GM13977 (cell line): ENCODE results near the gene EIF5A2.

Experiments used
- DNase-seq: peaks from one replicate; pipeline ENCODE4 v3.0.0; 2012; ENCODE audit warnings: low spot score
- in situ Hi-C: fragments of 300-500 bp; cut with MboI; formaldehyde crosslinking; loops from one replicate; pipeline ENCODE4 v1.12.0; 2022; ENCODE audit warnings: low sequenced_read_pairs, low pct_unique_long_range_greater_than_20kb, mixed read lengths, inconsistent platforms; ENCODE audit not compliant: unreplicated experiment
- TF ChIP-seq, protein P1 (sequence below): IDR thresholded peaks from 2 replicates; pipeline ENCODE4 v1.5.1; 2012; ENCODE audit warnings: mild to moderate bottlenecking, control low read depth; ENCODE audit not compliant: insufficient read depth; ENCODE audit errors: extremely low read depth, missing control alignments

The EIF5A2 gene

DNA sequence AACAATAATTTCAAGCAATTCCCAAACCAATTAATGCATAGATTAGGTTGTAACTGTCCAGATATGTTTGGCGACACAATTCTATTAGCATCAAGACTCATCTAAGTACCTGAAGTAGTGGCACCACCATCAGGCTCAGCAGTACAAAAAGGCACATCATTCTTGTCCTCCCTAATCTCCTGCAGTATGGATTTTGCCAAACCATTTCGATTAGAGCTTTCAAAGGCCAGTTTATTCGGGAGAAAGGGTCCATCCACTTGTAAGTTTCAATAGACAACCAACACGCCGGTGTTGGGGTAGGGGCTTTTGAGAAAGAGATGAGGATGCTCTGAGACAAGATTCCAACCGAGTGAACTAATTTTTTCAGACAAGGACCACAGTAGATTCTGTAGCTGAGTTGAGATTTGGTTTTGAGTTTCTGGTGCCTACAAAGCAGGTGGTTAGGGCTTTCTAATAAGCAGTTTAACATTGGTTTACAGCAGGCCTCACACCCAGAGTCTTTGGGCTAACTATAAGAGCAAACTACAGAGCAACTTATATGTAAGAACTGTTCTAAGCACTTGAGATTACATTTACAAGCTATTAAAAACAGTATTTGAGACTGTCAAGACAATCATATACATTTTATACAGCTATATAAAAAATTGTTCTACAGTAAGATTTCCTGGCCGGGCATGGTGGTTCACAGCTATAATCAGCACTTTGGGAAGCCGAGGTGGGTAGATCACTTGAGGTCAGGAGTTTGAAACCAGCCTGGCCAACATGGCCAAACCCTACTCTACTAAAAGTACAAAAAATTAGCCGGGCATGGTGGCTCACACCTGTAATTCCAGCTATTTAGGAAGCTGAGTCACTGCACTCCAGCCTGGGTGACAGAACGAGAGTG is 43.0 kb downstream of the EIF5A2 start:
- TF ChIP-seq, protein P1, sequence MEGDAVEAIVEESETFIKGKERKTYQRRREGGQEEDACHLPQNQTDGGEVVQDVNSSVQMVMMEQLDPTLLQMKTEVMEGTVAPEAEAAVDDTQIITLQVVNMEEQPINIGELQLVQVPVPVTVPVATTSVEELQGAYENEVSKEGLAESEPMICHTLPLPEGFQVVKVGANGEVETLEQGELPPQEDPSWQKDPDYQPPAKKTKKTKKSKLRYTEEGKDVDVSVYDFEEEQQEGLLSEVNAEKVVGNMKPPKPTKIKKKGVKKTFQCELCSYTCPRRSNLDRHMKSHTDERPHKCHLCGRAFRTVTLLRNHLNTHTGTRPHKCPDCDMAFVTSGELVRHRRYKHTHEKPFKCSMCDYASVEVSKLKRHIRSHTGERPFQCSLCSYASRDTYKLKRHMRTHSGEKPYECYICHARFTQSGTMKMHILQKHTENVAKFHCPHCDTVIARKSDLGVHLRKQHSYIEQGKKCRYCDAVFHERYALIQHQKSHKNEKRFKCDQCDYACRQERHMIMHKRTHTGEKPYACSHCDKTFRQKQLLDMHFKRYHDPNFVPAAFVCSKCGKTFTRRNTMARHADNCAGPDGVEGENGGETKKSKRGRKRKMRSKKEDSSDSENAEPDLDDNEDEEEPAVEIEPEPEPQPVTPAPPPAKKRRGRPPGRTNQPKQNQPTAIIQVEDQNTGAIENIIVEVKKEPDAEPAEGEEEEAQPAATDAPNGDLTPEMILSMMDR, result no peak
- in situ Hi-C loops, result no loop called here
- no peak for DNase-seq

DNA sequence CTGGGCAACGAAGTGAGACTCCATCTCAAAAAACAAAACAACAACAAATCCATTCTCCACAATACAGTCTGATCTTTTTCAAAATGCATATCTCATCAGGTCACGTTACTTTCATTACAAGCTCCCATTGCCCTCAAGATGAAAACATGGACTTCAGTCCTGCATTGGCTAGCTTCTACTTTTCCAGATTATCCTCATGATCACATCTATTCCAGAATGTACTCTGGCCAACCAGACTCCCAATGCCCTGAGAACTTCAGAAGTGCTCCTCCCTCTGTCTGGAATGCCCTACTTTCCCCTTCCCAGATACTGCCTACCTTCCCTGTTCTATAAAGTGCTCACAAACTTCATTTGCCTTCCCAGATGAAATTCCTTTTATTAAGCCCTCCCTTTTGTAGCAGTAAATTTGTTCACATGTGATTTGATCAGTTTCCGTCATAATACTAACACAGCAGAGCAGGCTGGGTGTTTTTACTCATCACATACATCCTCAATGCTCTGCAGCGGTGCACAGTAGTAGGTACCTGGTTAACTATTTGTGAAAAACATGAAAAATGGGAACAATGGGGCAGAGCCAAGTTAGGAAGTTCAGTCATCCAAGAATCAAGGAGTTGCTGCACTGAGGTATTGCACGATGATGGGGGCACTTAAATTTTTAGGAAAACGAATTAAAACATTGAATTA is 43.8 kb downstream of the EIF5A2 start:
- in situ Hi-C loops, result no loop called here
- TF ChIP-seq, protein P1, result no peak
- no peak for DNase-seq

DNA sequence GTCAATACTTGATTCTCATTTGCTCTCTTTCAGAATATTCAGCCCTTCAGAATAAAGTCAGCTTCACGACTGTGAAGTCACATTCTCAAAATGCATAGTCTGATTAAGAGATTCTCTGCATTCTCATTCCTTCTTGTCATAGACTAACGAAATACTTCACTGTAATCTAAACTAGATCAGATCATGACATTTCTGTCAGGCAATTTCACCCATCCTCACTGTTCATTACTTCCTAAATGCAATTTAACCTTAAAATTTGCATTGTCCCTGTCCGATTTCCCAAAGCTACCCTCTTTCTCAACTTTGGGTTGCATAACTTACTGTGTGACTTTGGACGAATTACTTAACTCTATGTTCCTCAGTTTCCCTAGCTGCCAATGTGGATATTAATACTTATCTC is 44.6 kb downstream of the EIF5A2 start:
- TF ChIP-seq, protein P1, result no peak
- DNase-seq, result no peak
- in situ Hi-C loops, result no loop called here

DNA sequence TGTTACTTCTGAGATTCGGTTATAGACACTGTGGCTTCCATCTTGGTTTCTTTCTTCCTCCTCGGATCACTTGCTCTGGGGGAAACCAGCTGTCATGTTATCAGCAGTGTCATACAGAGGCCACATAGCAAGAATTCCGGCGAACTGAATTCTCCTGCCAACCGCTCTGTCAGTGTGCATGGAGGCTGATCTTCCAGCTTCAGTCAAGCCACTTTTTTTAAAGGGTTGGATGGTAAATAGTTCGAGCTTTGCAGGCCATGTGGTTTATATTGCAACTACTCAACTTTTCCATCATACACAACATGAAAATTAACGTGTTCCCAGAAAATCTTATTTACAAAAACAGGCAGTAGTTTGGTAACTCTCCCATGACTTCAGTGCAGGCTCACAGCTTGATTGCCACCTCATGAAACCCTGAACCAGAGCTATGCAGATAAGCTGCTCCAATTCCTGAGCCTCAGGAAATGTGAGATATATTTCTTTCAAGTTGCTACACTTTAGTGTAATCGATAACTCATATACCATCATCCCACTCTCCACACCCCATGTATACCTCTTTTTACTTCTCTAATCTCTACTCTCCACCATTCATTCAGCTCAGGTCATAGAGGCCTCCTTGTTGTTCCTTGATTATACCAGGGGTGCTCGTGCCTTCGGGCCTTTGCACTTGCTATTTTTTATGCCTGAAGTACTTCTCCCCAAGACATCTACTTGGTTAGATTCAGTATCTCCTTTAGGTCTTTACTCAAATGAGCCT is 45.6 kb downstream of the EIF5A2 start:
- in situ Hi-C loops, result no loop called here
- TF ChIP-seq, protein P1, result no peak
- DNase-seq, result no peak

DNA sequence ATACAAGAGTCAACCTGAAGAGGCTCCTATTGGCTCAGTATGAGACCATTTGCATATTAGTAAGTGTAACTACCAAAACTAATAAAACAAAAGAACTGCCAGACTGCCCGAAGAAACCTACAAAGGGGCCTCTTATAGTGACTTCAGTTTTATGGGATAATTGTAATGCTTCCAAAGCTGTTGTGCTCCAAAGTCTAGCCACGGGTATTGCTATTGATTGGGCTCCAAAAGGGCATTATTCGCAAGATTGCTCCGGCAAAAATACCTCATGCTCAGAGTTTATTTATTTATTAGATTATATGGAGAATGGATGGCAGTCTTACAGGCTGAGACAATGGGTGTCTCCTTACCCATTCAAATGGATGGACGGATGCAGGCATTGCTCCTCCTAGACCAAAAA is 49.8 kb downstream of the EIF5A2 start:
- DNase-seq, result no peak
- in situ Hi-C loops, result no loop called here
- TF ChIP-seq, protein P1, result no peak

DNA sequence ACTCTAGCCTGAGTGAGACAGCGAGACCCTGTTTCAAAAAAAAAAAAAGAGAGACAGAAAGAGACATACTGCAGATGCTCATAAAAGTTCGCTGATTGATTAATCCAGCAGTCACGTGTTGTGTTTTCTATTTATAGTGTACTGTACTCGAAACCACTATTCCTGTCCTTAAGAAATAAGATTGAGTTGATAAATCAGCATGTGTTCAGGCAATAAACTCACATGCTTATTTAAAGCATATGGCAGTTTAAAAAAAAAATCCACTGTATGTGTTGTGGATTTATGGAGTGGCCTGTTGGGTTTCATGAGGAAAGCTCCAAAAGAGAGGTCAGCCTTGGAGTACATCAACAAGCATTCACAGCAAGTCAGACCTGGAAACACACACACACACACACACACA is 56.1 kb downstream of the EIF5A2 start:
- TF ChIP-seq, protein P1, result no peak
- in situ Hi-C loops, result no loop called here
- DNase-seq, result no peak
